Esophagus (tissue), 2 donors: ENCODE results near the gene ARHGAP19. TPM values are rescaled to one million over a fixed set of nuclear protein-coding genes. Genes with fewer than 3 reads are reported as not detected.
"Not testable (repeated sequence)": the region's sequence is repeated elsewhere in the genome, so short reads cannot be mapped to it uniquely, and the experiment has no call there.

Experiments
- H3K27ac ChIP-seq, 2 donors: one replicate each; pipeline ENCODE4 v1.5.1; 2013; ENCODE audit warnings: low read depth in 2 of 2, mild to moderate bottlenecking in 2 of 2, inconsistent platforms in 1 of 2, low read length in 1 of 2, moderate library complexity in 1 of 2
- H3K27me3 ChIP-seq, 2 donors: one replicate each; pipeline ENCODE4 v1.6.1; 2013; ENCODE audit warnings: low read length in 2 of 2, control low read depth in 1 of 2, mild to moderate bottlenecking in 1 of 2; ENCODE audit not compliant: insufficient read depth in 2 of 2, control insufficient read depth in 1 of 2
- H3K36me3 ChIP-seq, 2 donors: one replicate each; pipeline ENCODE4 v1.6.1; 2013; ENCODE audit warnings: low read length in 1 of 2; ENCODE audit not compliant: control insufficient read depth in 2 of 2, insufficient read depth in 2 of 2
- H3K4me1 ChIP-seq, 2 donors: one replicate each; pipeline ENCODE4 v1.6.1; 2013; ENCODE audit warnings: low read length in 1 of 2; ENCODE audit not compliant: control insufficient read depth in 2 of 2, insufficient read depth in 2 of 2
- H3K4me3 ChIP-seq, 2 donors: one replicate each; pipeline ENCODE4 v1.5.1; 2013; ENCODE audit warnings: low read length in 2 of 2, mild to moderate bottlenecking in 2 of 2, low read depth in 1 of 2, moderate library complexity in 1 of 2
- H3K9me3 ChIP-seq, 2 donors: one replicate each; pipeline ENCODE4 v1.6.1; 2013; ENCODE audit warnings: mild to moderate bottlenecking in 2 of 2, low read depth in 1 of 2, low read length in 1 of 2, moderate library complexity in 1 of 2; ENCODE audit not compliant: control insufficient read depth in 2 of 2, insufficient read depth in 1 of 2
- WGBS, 2 donors: extraction: QIAGEN DNeasy Blood & Tissue Kit; methylation state at CpG; one replicate each; pipeline ENCODE4 v1.1.7; 2013; 5-methylcytosine and 5-hydroxymethylcytosine counted together
- polyA plus RNA-seq, 2 donors: library from polyadenylated mRNA; stranded (reverse); fragments of 200-250 nt; gene quantifications; one replicate each; pipeline ENCODE4 v1.2.3, GENCODE V29; 2013
- donor health status: healthy with polysubstance abuse.
- donor health status: Bipolar disorder and iron deficiency.

ARHGAP19 gene
- polyA plus RNA-seq, 2 donors: 1.5 to 3.4 TPM

DNA sequence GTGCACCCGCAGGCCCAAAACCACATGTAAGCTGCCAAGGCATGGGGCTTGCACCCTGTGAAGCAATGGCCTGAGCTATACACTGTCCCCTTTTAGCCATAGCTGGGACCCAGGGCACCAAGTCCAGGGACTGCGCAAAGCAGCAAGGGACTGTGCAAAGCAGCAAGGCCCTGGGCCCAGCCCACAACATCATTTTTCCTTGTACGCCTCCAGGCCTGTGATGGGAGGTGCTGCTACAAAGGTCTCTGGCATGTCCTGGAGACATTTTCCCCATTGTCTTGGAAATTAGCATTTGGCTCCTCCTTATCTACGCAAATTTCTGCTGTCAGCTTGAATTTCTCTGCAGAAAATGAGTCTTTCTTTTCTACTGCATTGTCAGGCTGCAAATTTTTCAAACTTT lies 24.8 kb downstream of the ARHGAP19 start:
- 92% methylated on average over 4 of the region's 4 CpGs for WGBS, 2 donors
- H3K9me3 ChIP-seq: no peaks in the 10 kb centered on the region
- H3K27ac ChIP-seq: no peak overlapping the region

DNA sequence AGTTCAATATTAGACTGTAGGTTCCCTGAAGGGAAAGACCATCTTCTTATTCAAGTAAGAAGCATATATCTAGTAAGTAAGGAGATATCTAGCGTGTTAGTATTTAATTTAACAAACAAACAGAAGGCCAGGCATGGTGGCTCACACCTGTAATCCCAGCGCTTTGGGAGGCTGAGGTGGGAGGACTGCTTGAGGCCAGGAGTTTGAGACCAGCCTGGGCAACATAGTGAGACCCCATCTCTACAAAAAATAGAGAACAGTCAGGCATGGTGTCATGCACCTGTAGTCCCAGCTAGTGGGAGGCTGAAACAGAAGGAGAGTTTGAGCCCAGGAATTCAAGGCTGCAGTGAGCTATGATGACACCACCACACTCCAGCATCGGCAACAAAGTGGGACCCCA lies 27.3 kb downstream of the ARHGAP19 start:
- H3K27ac ChIP-seq, H3K9me3 ChIP-seq, H3K4me1 ChIP-seq, H3K36me3 ChIP-seq, H3K27me3 ChIP-seq, H3K4me3 ChIP-seq: not testable (repeated sequence)
- WGBS, 2 donors: 94 to 99% methylated on average over 3 of the region's 3 CpGs

More for the DNA sequence above, 24.8 kb downstream of the ARHGAP19 start:
- H3K36me3 ChIP-seq: no peaks in the 10 kb centered on the region
- H3K4me3 ChIP-seq: no peak overlapping the region
- H3K27me3 ChIP-seq: no peaks in the 10 kb centered on the region
- no peaks in the 10 kb centered on the region for H3K4me1 ChIP-seq

DNA sequence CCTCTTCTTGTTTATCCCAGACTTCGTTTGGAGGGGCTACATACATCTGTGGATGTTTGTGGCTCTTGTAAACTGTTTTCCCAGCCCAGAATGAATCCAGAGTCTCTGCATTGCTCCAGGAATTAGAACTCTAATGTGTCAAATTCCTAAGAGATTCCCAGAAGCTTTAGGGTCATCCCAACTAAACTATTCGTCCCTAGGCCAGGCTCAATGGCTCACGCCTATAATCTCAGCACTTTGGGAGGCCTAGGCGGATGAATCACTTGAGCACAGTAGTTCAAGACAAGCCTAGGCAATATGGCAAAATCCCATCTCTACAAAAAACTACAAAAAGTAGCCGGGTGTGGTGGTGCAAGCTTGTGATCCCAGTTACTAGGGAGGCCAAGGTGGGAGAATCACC lies 28.5 kb downstream of the ARHGAP19 start:
- no peak overlapping the region for H3K4me3 ChIP-seq
- no peak overlapping the region for H3K27ac ChIP-seq
- H3K4me1 ChIP-seq: no peaks in the 10 kb centered on the region
- 83 to 84% methylated on average over 5 of the region's 5 CpGs for WGBS, 2 donors
- H3K27me3 ChIP-seq: no peaks in the 10 kb centered on the region
- no peaks in the 10 kb centered on the region for H3K9me3 ChIP-seq
- no peaks in the 10 kb centered on the region for H3K36me3 ChIP-seq

DNA sequence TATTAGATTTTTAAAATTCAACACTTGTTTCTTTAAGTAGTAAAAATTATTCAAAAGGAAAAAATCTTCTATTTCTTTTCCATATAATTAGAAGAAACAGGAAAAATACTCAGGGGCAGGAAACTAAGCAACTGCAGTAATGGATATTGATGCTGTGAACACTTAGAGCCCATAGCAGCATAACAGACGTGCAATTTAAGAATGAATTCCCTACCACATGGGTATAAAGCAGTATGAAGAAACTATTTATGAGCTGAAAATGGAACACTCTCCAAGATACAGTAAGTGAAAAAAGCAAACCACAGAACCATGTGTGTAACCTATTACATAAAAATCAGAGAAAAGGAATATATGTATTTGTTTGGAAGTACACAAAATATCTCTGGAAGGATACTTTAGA lies 30.8 kb downstream of the ARHGAP19 start:
- no peak overlapping the region for H3K4me3 ChIP-seq
- H3K9me3 ChIP-seq: no peaks in the 10 kb centered on the region
- no peak overlapping the region for H3K27ac ChIP-seq
- H3K27me3 ChIP-seq: no peaks in the 10 kb centered on the region
- no peaks in the 10 kb centered on the region for H3K4me1 ChIP-seq
- no peaks in the 10 kb centered on the region for H3K36me3 ChIP-seq
- WGBS, 2 donors: 90 to 93% methylated on average over 1 of the region's 1 CpG

DNA sequence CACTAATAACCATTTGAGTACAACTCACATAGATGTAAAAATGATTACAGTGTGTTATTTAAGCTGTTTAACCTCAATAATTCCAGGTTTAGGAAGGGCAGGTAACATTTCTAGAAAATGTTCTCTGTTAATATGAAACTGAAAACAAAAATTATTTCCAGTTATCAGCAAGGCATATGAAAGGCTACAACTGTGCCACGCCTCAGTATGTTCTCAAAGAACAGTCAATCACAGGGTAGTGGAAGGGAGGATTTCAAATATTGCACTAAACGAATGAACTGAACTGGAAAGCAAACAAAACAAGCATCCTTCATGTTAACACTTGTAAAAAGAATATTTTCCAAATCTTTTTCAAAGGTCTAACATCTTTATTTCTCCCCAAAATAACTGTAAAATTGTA lies 31.3 kb downstream of the ARHGAP19 start:
- Histone ChIP-seq H3K4me3 (no peak overlapping the region), H3K9me3 (no peaks in the 10 kb centered on the region), H3K4me1 (no peaks in the 10 kb centered on the region), H3K27me3 (no peaks in the 10 kb centered on the region), H3K27ac (no peak overlapping the region), H3K36me3 (no peaks in the 10 kb centered on the region)
- 52 to 69% methylated on average over 2 of the region's 2 CpGs for WGBS, 2 donors

DNA sequence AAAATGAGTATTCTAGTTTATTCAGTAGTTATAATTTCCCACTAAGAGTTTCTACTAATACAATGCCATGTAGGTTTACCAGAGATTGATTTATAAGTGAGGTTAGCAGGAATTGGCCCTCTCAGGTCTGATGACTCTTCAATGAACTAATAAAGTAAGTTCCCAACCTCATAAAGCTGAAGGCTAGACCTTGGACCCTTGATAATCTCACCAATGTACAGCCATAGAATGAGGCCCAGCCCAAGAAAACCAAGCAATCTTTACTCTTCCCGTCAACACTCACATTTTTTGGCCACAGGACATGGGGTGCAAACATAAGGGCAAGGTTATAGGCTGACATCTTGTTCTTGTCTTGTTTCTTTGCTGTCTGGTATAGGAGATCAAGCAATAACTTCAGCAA lies 33.3 kb downstream of the ARHGAP19 start:
- Histone ChIP-seq H3K27ac (no peak overlapping the region), H3K4me1 (no peaks in the 10 kb centered on the region), H3K27me3 (no peaks in the 10 kb centered on the region), H3K9me3 (no peaks in the 10 kb centered on the region), H3K4me3 (no peak overlapping the region), H3K36me3 (no peaks in the 10 kb centered on the region)
- WGBS, 2 donors: 85 to 97% methylated on average over 1 of the region's 1 CpG

DNA sequence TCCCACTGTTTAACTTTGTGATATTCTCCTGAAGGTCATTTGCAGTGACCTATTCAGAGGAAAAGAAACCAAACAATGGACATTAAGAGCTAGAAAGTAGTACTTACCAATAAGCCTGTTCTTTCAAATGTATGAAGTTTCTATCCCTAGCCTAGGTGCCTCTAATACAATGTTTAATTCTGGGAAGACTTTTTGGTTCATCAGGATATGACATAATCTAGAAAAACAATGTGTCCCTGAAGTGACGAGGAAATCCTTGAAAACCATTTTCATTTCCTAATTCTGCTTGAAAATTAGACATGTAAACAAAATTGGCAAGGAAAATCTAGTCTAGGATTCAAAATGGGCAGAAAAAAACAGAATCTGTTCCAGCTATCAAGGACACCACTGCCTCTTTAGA lies 36.1 kb downstream of the ARHGAP19 start:
- Histone ChIP-seq H3K36me3 (no peaks in the 10 kb centered on the region), H3K27ac (no peak overlapping the region), H3K4me1 (no peaks in the 10 kb centered on the region), H3K9me3 (no peaks in the 10 kb centered on the region), H3K27me3 (no peaks in the 10 kb centered on the region), H3K4me3 (no peak overlapping the region)
- WGBS, 2 donors: 71 to 72% methylated on average over 1 of the region's 1 CpG

DNA sequence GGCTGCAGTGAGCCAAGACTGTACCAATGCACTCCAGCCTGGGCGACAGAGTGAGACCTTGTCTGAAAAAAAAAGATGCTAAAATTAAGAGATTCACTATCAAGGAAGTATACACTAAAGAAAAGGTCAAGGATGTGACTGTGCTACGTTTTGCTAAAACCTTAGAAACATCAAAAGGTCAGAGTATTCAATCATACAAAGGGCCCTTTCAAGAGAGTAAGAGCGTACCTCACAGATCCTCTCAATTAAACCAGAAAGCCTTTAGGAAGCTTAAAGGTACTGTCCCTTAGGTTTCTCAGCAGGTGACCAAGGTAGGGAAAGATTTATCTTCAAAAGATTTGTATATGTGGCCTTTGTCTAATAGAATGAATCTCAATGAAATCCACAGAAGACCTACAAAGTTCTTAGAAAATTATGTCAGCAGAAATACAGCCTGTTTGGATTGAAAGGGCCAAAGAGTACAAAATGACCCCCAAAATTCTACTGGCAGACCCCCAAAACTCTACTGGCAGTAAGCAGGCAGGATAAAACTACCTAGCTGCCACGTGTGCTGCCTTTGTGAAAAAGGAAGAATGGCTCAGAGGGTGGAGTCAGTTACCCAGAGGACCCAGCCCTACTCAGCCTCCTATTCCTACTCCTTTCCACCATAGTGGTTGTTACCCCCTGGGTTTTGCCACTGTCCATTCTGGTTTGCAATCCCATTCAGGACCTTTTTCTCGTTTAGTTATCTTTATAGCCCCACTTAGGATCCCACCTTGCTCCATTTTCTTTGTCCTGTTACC lies 36.7 kb downstream of the ARHGAP19 start:
- Histone ChIP-seq H3K36me3 (no peaks in the 10 kb centered on the region), H3K9me3 (no peaks in the 10 kb centered on the region), H3K27ac (no peak overlapping the region), H3K4me1 (no peaks in the 10 kb centered on the region), H3K27me3 (no peaks in the 10 kb centered on the region), H3K4me3 (no peak overlapping the region)
- 77 to 79% methylated on average over 5 of the region's 5 CpGs for WGBS, 2 donors

DNA sequence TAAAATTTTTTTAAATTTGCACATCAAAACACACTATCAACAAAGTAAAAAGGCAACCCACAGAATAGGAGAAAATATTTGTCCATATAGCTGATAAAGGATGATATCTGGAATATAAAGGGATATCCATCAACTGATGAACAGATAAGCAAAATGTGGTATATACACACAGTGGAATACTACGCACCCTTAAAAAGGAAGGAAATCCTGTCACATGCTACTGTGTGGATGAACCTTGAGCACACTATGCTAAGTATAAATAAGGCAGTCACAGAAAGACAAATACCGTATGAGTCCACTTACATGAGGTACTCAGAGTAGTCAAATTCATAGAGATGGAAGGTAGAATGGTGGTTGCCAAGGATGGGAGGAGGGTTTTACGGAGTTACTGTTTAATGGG lies 37.7 kb downstream of the ARHGAP19 start:
- H3K4me1 ChIP-seq: no peaks in the 10 kb centered on the region
- WGBS, 2 donors: 95 to 100% methylated on average over 3 of the region's 3 CpGs
- H3K9me3 ChIP-seq: no peaks in the 10 kb centered on the region
- no peaks in the 10 kb centered on the region for H3K27me3 ChIP-seq
- H3K27ac ChIP-seq: no peak overlapping the region
- no peak overlapping the region for H3K4me3 ChIP-seq
- no peaks in the 10 kb centered on the region for H3K36me3 ChIP-seq

DNA sequence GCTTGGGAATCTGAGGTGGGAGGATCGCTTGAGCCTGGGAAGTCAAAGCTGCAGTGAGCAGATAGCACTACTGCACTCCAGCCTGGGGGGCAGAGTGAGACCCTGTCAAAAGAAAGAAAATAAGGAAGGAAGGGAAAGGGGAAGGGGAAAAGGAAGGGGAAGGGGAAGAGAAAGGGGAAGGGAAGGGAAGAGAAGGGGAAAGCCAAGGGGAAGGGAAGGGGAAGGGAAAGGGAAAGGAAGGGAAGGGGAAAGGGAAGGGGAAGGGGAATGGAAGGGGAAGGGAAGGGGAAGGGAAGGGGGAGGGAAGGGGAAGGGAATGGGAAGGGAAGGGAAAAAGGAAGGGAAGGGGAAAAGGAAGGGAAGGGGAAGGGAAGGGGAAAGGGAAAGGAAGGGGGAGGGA lies 41.5 kb downstream of the ARHGAP19 start:
- Histone ChIP-seq H3K27me3 (no peaks in the 10 kb centered on the region), H3K9me3 (no peaks in the 10 kb centered on the region)

More for the DNA sequence above, 41.5 kb downstream of the ARHGAP19 start:
- no peak overlapping the region for H3K4me3 ChIP-seq
- WGBS, 2 donors: 89 to 95% methylated on average over 1 of the region's 1 CpG
- no peak overlapping the region for H3K27ac ChIP-seq
- no peaks in the 10 kb centered on the region for H3K36me3 ChIP-seq
- no peaks in the 10 kb centered on the region for H3K4me1 ChIP-seq
